Heart left ventricle (tissue), 13 donors: ENCODE data around the gene TEX9.

ENCODE experiments used
- CTCF ChIP-seq, 12 donors: fragments of 200-600 bp; sonication (generic) in 4 of 12; IDR thresholded peaks; one replicate each; pipeline versions ENCODE4 v1.5.0 to v1.8.0; 2018 to 2022; ENCODE audit warnings: antibody characterized with exemption in 12 of 12, mild to moderate bottlenecking in 5 of 12
- POLR2A ChIP-seq, 2 donors: fragments of 450-650 bp; IDR thresholded peaks; one replicate each; pipeline ENCODE4 v1.6.1; 2017; ENCODE audit warnings: antibody characterized with exemption in 2 of 2, mild to moderate bottlenecking in 2 of 2, moderate library complexity in 2 of 2
- donor health status: ischemic (EF 13 %, LVEDD 7.1; RV severe dilation, severe dysfunction).
- donor health status: DM: no; HTN: yes; CAD: no.
- donor health status: DM: no; HTN: no; CAD: no.
- donor health status: ischemic (EF 25% LVEDD 6.9; RV normal size, moderate dysfunction).
- donor health status: ischemic (EF 25% LVEDD 5.7; RV mildly dilated, moderate dysfunction).
- donor health status: ischemic (EF 35%, LVEDD 5.7; RV mildly dilated, moderate dysfunction).
- donor health status: nonischemic (EF 11% LVEDD 7.7; RV severe dilation, severe dysfunction).
- donor health status: DM: yes; HTN: yes; CAD: no.
- donor health status: PGD.
- donor health status: ischemic (EF 29% LVEDD 5.4; RV normal size, mild dysfunction).
- donor health status: nonischemic (EF 23%, LVEDD 6.1; RV moderate dilation, normal function).

GRCh38 chr15:56344336-56344735 lies 20.9 kb upstream of the TEX9 start:
- TF ChIP-seq CTCF (IDR thresholded peaks at IDR 0.05) (no peak), POLR2A (IDR thresholded peaks at IDR 0.05) (no peak)
